ENCODE data around the gene PCED1B.
A peak's percentile ranks its signal among the peaks of the same experiment; 100 is the strongest.
"Not testable (repeated sequence)": the region's sequence is repeated elsewhere in the genome, so short reads cannot be mapped to it uniquely, and the experiment has no call there.

The PCED1B gene

DNA sequence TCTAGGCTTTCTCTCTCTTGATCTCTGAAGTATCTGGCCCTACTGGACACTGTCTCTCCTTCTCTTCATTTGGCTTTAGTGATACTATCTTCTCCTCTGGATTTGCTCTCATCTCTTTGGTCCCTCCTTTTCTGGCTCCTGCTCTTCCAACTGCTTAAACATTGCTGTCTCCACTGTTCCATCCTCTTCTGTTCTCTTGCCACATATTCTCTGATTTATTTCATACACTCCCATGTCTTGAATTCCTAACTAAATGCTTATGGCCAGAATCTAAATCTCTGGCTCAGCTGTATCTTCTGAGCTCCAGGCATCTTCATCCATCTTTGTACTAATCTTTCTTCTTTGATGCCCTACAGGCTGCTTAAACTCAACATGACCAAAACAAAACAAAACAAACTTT is 25.5 kb upstream of the PCED1B start:
- DNase-seq (ENCODE audit: low spot score in 2 of 2), result no peak
- in situ Hi-C loops (cut with MboI; ENCODE audit: low sequenced_read_pairs), result no loop called here
- no peaks in the 10 kb centered on the region for H3K4me1 ChIP-seq

GRCh38 chr12:47054659-47055058 is 24.8 kb upstream of the PCED1B start:
- Histone ChIP-seq H3K27me3 (ENCODE audit: low read depth) (no peaks in the 10 kb centered on the region), H3K4me3 (no peak overlapping the region), H3K4me1 (no peaks in the 10 kb centered on the region), H3K36me3 (replicated peaks) (no peaks in the 10 kb centered on the region), H3K9me3 (no peaks in the 10 kb centered on the region)
- in situ Hi-C loops (cut with MboI; ENCODE audit: low sequenced_read_pairs), result no loop called here
- DNase-seq (ENCODE audit: low spot score in 2 of 2), result no peak

More for the DNA sequence above, 25.5 kb upstream of the PCED1B start:
- H3K9me3 ChIP-seq, result no peaks in the 10 kb centered on the region
- H3K27me3 ChIP-seq (ENCODE audit: low read depth), result no peaks in the 10 kb centered on the region
- H3K4me3 ChIP-seq, result no peak overlapping the region
- H3K36me3 ChIP-seq (replicated peaks), result no peaks in the 10 kb centered on the region

- DNase-seq (ENCODE audit: low spot score in 2 of 2); in situ Hi-C loops (cut with MboI; ENCODE audit: low sequenced_read_pairs); H3K36me3 ChIP-seq (replicated peaks); H3K4me3 ChIP-seq; H3K9me3 ChIP-seq; H3K27me3 ChIP-seq (ENCODE audit: low read depth); H3K4me1 ChIP-seq: not testable (repeated sequence)
These were observed 23.6 kb upstream of the PCED1B start for GRCh38 chr12:47055856-47056255.

GRCh38 chr12:47056944-47057343 is 22.5 kb upstream of the PCED1B start:
- H3K9me3 ChIP-seq; H3K4me3 ChIP-seq; DNase-seq (ENCODE audit: low spot score in 2 of 2); H3K4me1 ChIP-seq; H3K27me3 ChIP-seq (ENCODE audit: low read depth); in situ Hi-C loops (cut with MboI; ENCODE audit: low sequenced_read_pairs); H3K36me3 ChIP-seq (replicated peaks): not testable (repeated sequence)

DNA sequence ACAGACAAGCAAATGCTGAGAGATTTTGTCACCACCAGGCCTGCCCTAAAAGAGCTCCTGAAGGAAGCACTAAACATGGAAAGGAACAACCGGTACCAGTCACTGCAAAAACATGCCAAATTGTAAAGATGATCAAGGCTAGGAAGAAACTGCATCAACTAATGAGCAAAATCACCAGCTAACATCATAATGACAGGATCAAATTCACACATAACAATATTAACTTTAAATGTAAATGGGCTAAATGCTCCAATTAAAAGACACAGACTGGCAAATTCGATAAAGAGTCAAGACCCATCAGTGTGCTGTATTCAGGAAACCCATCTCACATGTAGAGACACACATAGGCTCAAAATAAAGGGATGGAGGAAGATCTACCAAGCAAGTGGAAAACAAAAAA is 20.8 kb upstream of the PCED1B start:
- in situ Hi-C loops (cut with MboI; ENCODE audit: low sequenced_read_pairs); H3K4me3 ChIP-seq; H3K4me1 ChIP-seq; H3K9me3 ChIP-seq; DNase-seq (ENCODE audit: low spot score in 2 of 2); H3K36me3 ChIP-seq (replicated peaks); H3K27me3 ChIP-seq (ENCODE audit: low read depth): not testable (repeated sequence)

DNA sequence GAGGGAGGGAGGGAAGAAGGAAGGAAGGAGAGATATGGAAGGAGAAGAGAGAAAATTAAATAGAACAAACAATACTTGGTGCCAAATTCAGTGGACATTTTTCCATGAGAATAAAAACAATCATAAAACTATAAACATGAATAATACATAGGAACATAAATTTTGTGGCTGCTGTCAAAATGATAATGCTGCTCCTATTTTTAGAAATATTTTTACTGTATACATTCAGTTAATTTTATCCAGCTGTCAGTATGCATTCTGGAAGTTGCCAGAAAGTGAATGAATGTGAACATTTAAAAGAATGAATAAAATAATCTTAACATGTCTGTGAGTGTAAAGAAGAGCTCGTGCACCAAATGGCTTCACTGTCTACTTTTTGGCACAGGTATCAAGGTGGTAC is 13.9 kb upstream of the PCED1B start:
- H3K27me3 ChIP-seq (ENCODE audit: low read depth), result no peaks in the 10 kb centered on the region
- H3K9me3 ChIP-seq, result no peaks in the 10 kb centered on the region
- in situ Hi-C loops (cut with MboI; ENCODE audit: low sequenced_read_pairs), result no loop called here
- DNase-seq (ENCODE audit: low spot score in 2 of 2), result no peak
- H3K36me3 ChIP-seq (replicated peaks), result no peaks in the 10 kb centered on the region
- no peaks in the 10 kb centered on the region for H3K4me1 ChIP-seq
- H3K4me3 ChIP-seq, result no peak overlapping the region

DNA sequence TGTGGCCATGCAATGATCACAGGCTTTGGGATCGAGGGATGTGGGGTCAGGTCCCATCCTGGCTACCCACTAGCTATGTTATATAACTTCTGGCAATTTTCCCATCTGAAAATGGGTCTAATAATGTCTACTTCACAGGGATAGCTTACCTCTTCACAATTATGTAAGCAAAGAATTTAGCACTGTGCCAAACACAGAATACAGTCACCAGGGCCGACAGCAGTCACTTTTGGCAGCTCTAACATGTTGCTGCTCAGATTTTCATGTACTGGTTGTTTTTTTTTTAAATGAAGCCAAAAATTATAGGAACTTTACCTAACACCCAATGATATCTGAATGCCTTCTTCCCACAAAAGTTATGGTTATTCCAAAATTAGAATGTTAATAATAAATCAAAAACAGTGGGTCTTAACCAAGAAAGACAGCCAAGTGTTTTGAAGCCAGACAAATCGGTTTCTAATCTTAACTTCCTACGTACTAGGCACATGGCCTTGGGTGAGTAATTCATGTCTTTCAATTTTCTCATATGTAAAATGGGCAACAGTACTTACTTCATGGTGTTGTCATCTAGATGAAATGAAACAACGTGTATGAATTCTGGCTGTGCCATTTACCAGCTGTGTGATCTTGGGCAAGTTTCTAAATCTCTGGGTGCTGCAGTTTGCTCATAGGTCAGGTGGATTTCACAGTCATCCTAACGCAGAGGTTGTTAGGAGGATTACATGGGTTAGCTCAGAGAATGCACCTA is 13.0 kb upstream of the PCED1B start:
- H3K27me3 ChIP-seq (ENCODE audit: low read depth), result no peaks in the 10 kb centered on the region
- no peaks in the 10 kb centered on the region for H3K36me3 ChIP-seq (replicated peaks)
- in situ Hi-C loops (cut with MboI; ENCODE audit: low sequenced_read_pairs), result no loop called here
- no peaks in the 10 kb centered on the region for H3K4me1 ChIP-seq
- H3K9me3 ChIP-seq, result no peaks in the 10 kb centered on the region
- DNase-seq (ENCODE audit: low spot score in 2 of 2), result no peak
- no peak overlapping the region for H3K4me3 ChIP-seq

GRCh38 chr12:47067176-47067575 is 12.2 kb upstream of the PCED1B start:
- in situ Hi-C loops (cut with MboI; ENCODE audit: low sequenced_read_pairs), result no loop called here
- H3K4me1 ChIP-seq, result no peaks in the 10 kb centered on the region

GRCh38 chr12:47067771-47068431 is 11.5 kb upstream of the PCED1B start:
- no peaks in the 10 kb centered on the region for H3K27me3 ChIP-seq (ENCODE audit: low read depth)
- no peak overlapping the region for H3K4me3 ChIP-seq
- no peaks in the 10 kb centered on the region for H3K9me3 ChIP-seq
- no peak for DNase-seq (ENCODE audit: low spot score in 2 of 2)
- H3K4me1 ChIP-seq, result no peaks in the 10 kb centered on the region
- in situ Hi-C loops (cut with MboI; ENCODE audit: low sequenced_read_pairs), result no loop called here
- no peaks in the 10 kb centered on the region for H3K36me3 ChIP-seq (replicated peaks)

More at GRCh38 chr12:47067176-47067575, 12.2 kb upstream of the PCED1B start:
- H3K36me3 ChIP-seq (replicated peaks), result no peaks in the 10 kb centered on the region
- no peaks in the 10 kb centered on the region for H3K27me3 ChIP-seq (ENCODE audit: low read depth)
- no peaks in the 10 kb centered on the region for H3K9me3 ChIP-seq
- no peak overlapping the region for H3K4me3 ChIP-seq
- no peak for DNase-seq (ENCODE audit: low spot score in 2 of 2)

- DNase-seq (ENCODE audit: low spot score in 2 of 2), result no peak
- in situ Hi-C loops (cut with MboI; ENCODE audit: low sequenced_read_pairs), result no loop called here
These were observed 10.9 kb upstream of the PCED1B start for GRCh38 chr12:47068539-47068938.

GRCh38 chr12:47070310-47070709 is 9.1 kb upstream of the PCED1B start:
- no peaks in the 10 kb centered on the region for H3K4me1 ChIP-seq
- H3K4me3 ChIP-seq, result no peak overlapping the region
- no peaks in the 10 kb centered on the region for H3K36me3 ChIP-seq (replicated peaks)
- no peaks in the 10 kb centered on the region for H3K27me3 ChIP-seq (ENCODE audit: low read depth)
- in situ Hi-C loops (cut with MboI; ENCODE audit: low sequenced_read_pairs), result no loop called here
- DNase-seq (ENCODE audit: low spot score in 2 of 2), result no peak
- H3K9me3 ChIP-seq, result no peaks in the 10 kb centered on the region

More at GRCh38 chr12:47068539-47068938, 10.9 kb upstream of the PCED1B start:
- H3K27me3 ChIP-seq (ENCODE audit: low read depth), result no peaks in the 10 kb centered on the region
- no peak overlapping the region for H3K4me3 ChIP-seq
- H3K4me1 ChIP-seq, result no peaks in the 10 kb centered on the region
- H3K9me3 ChIP-seq, result no peaks in the 10 kb centered on the region
- H3K36me3 ChIP-seq (replicated peaks), result no peaks in the 10 kb centered on the region

GRCh38 chr12:47071241-47071852 is 8.1 kb upstream of the PCED1B start:
- H3K4me3 ChIP-seq, result no peak overlapping the region
- no peaks in the 10 kb centered on the region for H3K9me3 ChIP-seq
- no peaks in the 10 kb centered on the region for H3K27me3 ChIP-seq (ENCODE audit: low read depth)
- no peaks in the 10 kb centered on the region for H3K36me3 ChIP-seq (replicated peaks)
- peak in 1 of 2 experiments; percentile 8 for DNase-seq (ENCODE audit: low spot score in 2 of 2)
- no peaks in the 10 kb centered on the region for H3K4me1 ChIP-seq
- in situ Hi-C loops (cut with MboI; ENCODE audit: low sequenced_read_pairs), result no loop called here

DNA sequence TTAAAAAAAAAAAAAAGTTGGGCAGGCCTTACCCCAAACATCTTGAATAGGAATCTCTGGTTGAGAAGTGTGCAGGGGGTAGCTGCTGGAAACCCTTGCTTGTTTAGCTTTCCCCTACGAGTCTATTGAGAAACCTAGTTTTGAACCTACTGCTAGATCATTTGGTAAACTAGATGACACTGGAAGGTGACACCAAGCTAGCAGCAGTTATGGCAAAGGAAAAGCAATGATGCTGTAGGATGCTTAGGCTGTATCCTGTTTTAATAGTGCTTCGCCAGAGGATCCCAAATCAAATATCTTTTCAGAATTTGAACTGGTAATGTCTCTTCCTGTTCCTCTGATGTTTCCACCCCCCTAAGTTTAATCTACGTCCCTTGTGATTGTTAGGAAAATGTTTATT is 5.5 kb upstream of the PCED1B start:
- no peaks in the 10 kb centered on the region for H3K36me3 ChIP-seq (replicated peaks)
- in situ Hi-C loops (cut with MboI; ENCODE audit: low sequenced_read_pairs), result no loop called here
- DNase-seq (ENCODE audit: low spot score in 2 of 2), result no peak

DNA sequence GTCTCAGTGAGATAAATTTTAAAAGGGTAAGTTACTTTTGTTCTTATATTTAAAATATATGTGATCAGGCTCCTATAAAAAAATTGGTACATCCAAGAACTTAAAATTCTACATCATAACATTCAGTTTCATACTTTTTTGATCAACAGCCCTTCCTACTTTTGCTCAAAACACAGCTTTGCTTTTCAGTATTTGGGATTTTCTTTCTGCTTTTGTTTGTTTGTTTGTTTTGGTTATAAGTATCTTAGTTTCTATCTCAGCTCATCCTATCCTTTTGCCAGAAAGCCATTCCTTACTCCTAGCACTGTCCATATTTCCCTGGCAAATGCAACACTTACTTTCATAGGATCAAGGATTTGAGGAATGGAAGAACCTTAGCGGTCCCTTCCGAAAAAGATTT is 4.7 kb upstream of the PCED1B start:
- in situ Hi-C loops (cut with MboI; ENCODE audit: low sequenced_read_pairs), result no loop called here
- Histone ChIP-seq H3K36me3 (replicated peaks) (no peaks in the 10 kb centered on the region), H3K4me3 (no peak overlapping the region), H3K4me1 (no peaks in the 10 kb centered on the region), H3K9me3 (no peaks in the 10 kb centered on the region), H3K27me3 (ENCODE audit: low read depth) (peaks cover 26% of the 10 kb centered on the region)
- no peak for DNase-seq (ENCODE audit: low spot score in 2 of 2)

More for the DNA sequence above, 5.5 kb upstream of the PCED1B start:
- Histone ChIP-seq H3K27me3 (ENCODE audit: low read depth) (peaks cover 20% of the 10 kb centered on the region), H3K4me1 (no peaks in the 10 kb centered on the region), H3K9me3 (no peaks in the 10 kb centered on the region), H3K4me3 (no peak overlapping the region)
